Endothelial cell of hepatic sinusoid (primary cell): ENCODE data around the gene RNF157.
"Not testable (repeated sequence)": the region's sequence is repeated elsewhere in the genome, so short reads cannot be mapped to it uniquely, and the experiment has no call there.

Experiments used
- in situ Hi-C: cut with HindIII; loops from 2 replicates; pipeline ENCODE4 v1.10.0; 2017; ENCODE audit warnings: low sequenced_read_pairs

RNF157 gene

GRCh38 chr17:76256430-76257050 lies 16.2 kb upstream of the RNF157 start:
- in situ Hi-C loops, result loop anchor here (5.0 to 25.0 kb wide), 2 partner anchors 54 to 344 kb away; partner anchors contain the start of gene MRPL38

- in situ Hi-C loops, result loop anchor here (5.0 to 25.0 kb wide), 2 partner anchors 54 to 344 kb away; partner anchors contain the start of gene MRPL38
These were observed 15.6 kb upstream of the RNF157 start for GRCh38 chr17:76255801-76256429.

GRCh38 chr17:76254275-76254674 lies 14.0 kb upstream of the RNF157 start:
- in situ Hi-C loops, result loop anchor here (25.0 kb wide), 1 partner anchor 342 kb away; the partner anchor contains the start of gene MRPL38

GRCh38 chr17:76253841-76254240 lies 13.5 kb upstream of the RNF157 start:
- in situ Hi-C loops, result loop anchor here (25.0 kb wide), 1 partner anchor 342 kb away; the partner anchor contains the start of gene MRPL38

DNA sequence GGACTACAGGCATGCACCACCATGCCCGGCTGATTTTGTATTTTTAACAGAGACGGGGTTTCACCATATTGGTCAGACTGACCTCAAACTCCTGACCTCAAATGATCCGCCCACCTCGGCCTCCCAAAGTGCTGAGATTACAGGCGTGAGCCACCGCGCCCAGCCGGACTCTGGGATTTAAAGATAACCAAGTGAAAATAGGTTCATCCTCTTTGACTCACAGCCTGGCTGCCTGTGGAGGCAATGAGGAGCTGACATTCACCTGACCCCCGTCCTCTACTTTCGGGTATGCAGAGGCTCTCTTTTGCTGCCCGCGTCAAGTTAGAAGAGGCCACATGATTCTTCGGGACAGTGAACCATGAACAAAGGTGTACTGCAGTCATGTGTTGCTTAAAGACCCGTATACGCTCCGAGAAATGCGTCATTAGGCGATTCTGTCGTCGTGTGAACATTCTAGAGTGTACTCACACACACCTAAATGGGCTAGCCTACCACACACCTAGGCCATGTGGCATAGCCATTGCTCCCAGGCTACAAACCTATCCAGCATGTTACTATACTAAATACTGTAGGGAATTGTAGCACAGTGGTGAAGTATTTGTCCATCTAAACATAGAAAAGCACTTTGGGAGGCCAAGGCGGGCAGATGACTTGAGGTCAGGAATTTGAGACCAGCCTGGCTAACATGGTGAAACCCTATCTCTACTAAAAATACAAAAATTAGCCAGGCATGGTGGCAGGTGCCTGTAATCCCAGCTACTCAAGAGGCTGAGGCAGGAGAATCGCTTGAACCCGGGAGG lies 12.9 kb upstream of the RNF157 start:
- in situ Hi-C loops, result loop anchor here (25.0 kb wide), 1 partner anchor 341 kb away; the partner anchor contains the start of gene MRPL38

- in situ Hi-C loops, result loop anchor here (25.0 kb wide), 1 partner anchor 340 kb away; the partner anchor contains the start of gene MRPL38
These were observed 12.0 kb upstream of the RNF157 start for GRCh38 chr17:76252040-76252954.

GRCh38 chr17:76251478-76252039 lies 11.3 kb upstream of the RNF157 start:
- in situ Hi-C loops, result loop anchor here (25.0 kb wide), 1 partner anchor 339 kb away; the partner anchor contains the start of gene MRPL38

DNA sequence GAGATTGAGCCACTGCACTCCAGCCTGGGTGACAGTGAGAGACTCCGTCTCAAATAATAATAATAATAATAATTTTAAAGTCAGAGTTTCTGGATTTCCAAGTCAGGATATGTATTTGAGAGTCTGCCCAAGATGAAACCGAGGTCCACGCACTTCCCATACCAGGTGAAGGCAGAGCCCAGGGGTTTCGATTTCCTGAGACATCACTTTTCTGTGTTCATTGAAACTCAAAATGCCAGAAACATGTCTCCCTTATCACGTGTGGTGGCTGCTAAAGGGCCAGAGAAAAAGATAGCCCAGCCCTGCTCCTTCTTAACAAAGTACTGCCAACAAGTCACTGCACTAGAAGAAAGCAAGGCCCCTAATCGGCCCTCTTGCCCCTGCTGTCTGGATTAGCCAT lies 9.8 kb upstream of the RNF157 start:
- in situ Hi-C loops, result loop anchor here (25.0 kb wide), 1 partner anchor 338 kb away; the partner anchor contains the start of gene MRPL38

- in situ Hi-C loops, result no loop called here
These were observed 7.9 kb upstream of the RNF157 start for GRCh38 chr17:76248013-76248782.

GRCh38 chr17:76247304-76247703 lies 7.0 kb upstream of the RNF157 start:
- in situ Hi-C loops, result no loop called here

DNA sequence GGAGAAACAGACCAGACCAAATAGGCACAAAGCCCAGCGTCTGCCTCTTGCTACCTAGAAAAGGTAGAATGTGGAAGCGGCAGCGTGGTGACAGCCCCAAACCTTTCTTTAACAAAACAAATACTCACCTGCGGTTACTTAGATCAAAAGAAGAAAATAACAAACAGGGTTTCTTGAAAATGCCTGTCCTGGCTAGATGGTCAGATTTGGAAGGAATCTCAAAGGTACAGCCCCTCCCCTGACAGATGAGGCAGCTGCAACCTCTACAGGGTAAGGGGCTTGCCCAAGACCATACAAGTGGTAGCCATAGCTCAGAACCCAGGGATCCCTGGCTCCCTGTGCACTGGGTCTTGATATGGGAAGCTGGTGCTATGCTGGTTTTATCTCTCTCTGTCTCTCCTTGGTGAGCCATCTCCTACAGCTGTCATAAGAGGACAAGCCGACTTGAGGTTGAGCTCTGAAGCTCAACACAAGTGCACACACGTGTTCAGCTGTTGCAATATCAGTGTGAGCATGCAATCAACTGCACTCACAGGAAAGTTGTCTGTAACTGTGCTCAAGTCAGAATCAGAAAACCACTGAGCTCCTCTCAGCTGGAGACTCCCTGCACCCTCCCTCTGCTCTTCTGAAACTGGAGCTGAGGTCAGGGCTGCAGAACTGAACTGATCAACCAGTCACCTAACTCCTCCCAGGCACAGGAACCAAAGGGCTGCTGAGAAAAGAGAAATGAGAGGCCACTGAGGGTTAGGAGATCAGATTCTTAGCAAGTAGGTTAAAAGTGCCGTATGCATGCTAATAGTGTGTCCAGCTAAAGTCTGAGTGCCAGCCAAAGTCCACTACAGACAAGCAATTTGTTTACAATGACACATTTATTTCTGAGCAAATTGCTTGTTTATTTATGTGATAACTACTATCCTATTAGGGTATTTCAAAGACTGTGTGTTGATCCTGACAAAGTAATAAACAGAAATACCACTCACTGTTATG lies 6.1 kb upstream of the RNF157 start:
- in situ Hi-C loops, result no loop called here

- in situ Hi-C loops, result not testable (repeated sequence)
These were observed 4.4 kb upstream of the RNF157 start for GRCh38 chr17:76244721-76245120.

DNA sequence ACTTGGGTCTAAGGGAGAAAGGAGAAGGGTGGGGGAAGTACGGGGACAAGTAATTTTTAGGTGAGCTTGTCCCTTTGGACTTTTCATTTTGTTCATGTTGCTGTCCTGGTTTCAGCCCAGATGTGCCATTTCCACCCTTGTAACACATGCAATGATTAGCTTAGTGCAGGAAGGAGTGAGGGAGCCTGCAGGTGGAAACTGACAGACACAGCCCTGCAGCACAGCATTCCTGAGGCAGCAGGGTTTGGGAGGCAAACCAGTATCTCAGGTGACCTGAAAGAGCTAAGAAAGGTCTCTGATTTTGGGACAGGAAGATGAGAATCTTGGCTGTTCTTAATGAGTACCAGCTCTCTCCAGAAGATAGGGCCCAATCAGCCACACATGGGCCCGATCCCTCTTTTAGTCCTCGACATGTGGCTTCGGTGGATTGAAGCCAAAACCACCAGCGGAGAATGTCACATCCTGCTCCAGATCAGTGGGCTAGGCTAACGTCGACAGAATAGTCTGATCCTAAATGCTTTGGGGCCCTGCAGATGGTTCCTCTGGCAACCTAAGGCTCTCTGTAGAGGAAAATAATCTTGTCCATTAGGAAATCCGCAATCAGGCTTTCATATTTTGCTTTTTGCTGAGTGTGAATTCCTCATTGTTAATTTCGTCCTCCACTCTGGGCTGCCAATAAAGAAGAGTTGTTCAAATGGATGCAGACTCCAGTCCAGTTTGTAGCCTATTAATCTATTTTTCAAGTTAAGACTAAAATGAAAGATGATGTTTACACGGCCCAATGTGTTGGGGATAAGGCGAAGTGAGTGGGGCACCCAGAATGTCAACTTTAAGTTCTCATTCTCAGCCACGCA lies 3.8 kb upstream of the RNF157 start:
- in situ Hi-C loops, result no loop called here

DNA sequence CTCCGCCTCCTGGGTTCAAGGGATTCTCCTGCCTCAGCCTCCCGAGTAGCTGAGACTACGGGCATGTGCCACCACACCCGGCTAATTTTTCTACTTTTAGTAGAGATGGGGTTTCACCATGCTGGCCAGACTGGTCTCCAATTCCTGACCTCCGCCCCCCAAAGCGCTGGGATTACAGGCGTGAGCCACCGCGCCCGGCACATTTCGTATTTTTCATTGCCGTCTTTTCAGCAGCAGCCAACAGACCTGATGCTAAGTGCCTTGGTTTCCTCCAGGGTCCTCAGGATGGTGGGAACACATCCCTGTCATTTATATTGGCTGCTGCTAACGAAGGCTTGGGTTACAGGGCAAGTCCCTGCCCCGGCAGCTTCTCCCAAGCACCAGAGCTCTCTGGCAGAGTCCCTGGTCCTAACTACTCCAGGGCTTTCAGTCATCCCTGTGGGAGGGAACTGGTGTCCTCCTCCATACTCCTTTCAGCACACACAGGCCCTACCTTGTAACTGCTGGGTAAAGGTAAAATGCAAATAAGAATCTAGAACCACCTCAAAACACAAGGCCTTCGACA lies 1.5 kb upstream of the RNF157 start:
- in situ Hi-C loops, result no loop called here

DNA sequence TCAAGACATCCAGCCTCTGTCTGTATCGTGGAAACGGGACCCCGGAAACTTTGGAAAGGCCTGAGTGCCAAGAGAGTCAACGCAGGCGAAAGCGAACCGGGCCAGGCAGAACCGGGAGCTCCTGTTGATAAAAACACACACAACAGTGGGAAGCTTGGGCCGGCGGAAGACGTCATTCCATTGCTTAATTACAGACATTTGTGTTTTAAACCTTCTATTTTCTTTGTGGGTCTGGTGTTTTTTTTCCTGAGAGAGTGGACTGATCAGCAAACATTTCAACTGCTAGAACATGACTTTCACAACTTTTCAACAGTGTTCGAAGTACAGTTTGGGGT lies 878 bp upstream of the RNF157 start:
- in situ Hi-C loops, result no loop called here

DNA sequence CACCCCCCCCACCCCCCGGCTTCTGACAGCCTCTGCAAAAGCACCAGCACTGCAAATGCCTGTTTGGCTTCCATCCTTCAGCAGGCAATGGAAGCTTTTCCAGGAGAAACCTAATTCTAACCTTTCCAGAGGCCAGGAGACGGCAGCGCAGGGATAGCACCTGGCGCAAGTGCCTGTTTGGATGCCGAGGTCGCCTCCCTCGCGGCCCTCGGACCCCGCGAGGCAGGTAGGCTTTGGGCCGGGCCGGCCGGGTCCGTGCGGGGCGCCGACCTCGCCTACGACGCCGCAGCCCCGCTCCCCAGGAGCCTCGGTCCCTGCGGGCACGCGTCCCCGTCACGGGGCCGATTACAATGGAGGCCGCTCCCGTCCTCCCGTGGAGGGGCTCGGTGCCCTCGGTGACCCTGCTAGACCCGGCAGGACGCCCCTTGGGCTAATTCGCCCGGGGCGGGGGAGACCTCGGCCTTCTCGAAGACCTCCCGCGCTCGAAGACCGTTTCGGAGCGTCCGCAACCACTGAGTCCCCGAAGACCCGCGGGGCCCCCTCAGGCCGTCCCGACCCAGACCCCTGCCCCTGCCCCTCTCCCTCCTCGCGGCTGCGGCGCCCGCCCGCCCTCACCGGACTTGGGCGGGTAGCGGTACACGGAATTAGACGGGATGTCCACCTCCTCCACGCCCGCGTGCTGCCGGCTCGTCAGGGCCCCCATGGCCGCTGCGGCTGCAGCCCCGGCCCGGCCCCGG lies 587 bp downstream of the RNF157 start:
- in situ Hi-C loops, result no loop called here
